Thoracic aorta (tissue), 2 donors: Measurements from ENCODE around the gene USPL1. TPM values are rescaled to one million over a fixed set of nuclear protein-coding genes. Genes with fewer than 3 reads are reported as not detected.

ENCODE experiments used
- ATAC-seq: fragments of 150-250 bp; one replicate; pipeline ENCODE4 v1.8.0; 2017; ENCODE audit warnings: low read depth; ENCODE audit not compliant: insufficient number of reproducible peaks, low FRiP score
- DNase-seq: peaks from one replicate; pipeline ENCODE4 v3.0.0-alpha.2; 2020; ENCODE audit warnings: low spot score
- H3K27ac ChIP-seq, 2 donors: fragments of 200-600 bp; sonication (generic); 1 replicate in 1 of 2; 2 replicates in 1 of 2; pipeline ENCODE4 v1.5.1; 2016; ENCODE audit warnings: mild to moderate bottlenecking in 2 of 2, moderate library complexity in 2 of 2
- H3K27me3 ChIP-seq: fragments of 200-600 bp; sonication (generic); replicated peaks from 2 replicates; pipeline ENCODE4 v1.6.0; 2016; ENCODE audit warnings: mild to moderate bottlenecking; ENCODE audit not compliant: insufficient read depth
- H3K36me3 ChIP-seq: fragments of 200-600 bp; sonication (generic); one replicate; pipeline ENCODE4 v1.5.1; 2016
- H3K4me1 ChIP-seq, 2 donors: fragments of 200-600 bp; sonication (generic); 1 replicate in 1 of 2; 2 replicates in 1 of 2; pipeline versions ENCODE4 v1.5.1 to v1.6.0; 2016; ENCODE audit warnings: low read depth in 2 of 2, mild to moderate bottlenecking in 1 of 2; ENCODE audit not compliant: control insufficient read depth in 1 of 2
- H3K4me3 ChIP-seq: fragments of 200-600 bp; sonication (generic); 2 replicates; pipeline ENCODE4 v1.5.1; 2016; ENCODE audit warnings: mild to moderate bottlenecking
- H3K9me3 ChIP-seq: fragments of 200-600 bp; sonication (generic); 2 replicates; pipeline ENCODE4 v1.5.1; 2016
- CTCF ChIP-seq: fragments of 200-600 bp; sonication (generic); IDR thresholded peaks from one replicate; pipeline ENCODE4 v1.5.1; 2019; ENCODE audit warnings: antibody characterized with exemption
- total RNA-seq, 2 donors: library from RNA; depleted of rRNA; stranded (reverse); fragments of >200 nt; gene quantifications; one replicate each; pipeline versions ENCODE4 v1.1.0 to v1.2.3, GENCODE V29; 2016

The USPL1 gene
- total RNA-seq, 2 donors from 2014 or later: 20.7 to 25.3 TPM

GRCh38 chr13:30654430-30654829 is 36.7 kb downstream of the USPL1 start:
- Histone ChIP-seq H3K27ac (no peak overlapping the region), H3K4me1 (no peaks in the 10 kb centered on the region), H3K27me3 (no peaks in the 10 kb centered on the region), H3K9me3 (no peaks in the 10 kb centered on the region), H3K4me3 (no peak overlapping the region), H3K36me3 (peaks cover 30% of the 10 kb centered on the region)
- no peak for DNase-seq
- ATAC-seq: no peak
- no peak for TF ChIP-seq CTCF

GRCh38 chr13:30656178-30656577 is 38.5 kb downstream of the USPL1 start:
- TF ChIP-seq CTCF: no peak
- no peak for DNase-seq
- ATAC-seq: no peak
- no peaks in the 10 kb centered on the region for H3K9me3 ChIP-seq
- no peaks in the 10 kb centered on the region for H3K27me3 ChIP-seq
- no peak overlapping the region for H3K4me3 ChIP-seq
- H3K36me3 ChIP-seq: peaks cover 22% of the 10 kb centered on the region
- H3K4me1 ChIP-seq: peaks cover 0 to 4% of the 10 kb centered on the region in 2 donors
- H3K27ac ChIP-seq: no peak overlapping the region

- peaks cover 0 to 4% of the 10 kb centered on the region in 2 donors for H3K4me1 ChIP-seq
- ATAC-seq (no peak), DNase-seq (no peak)
- H3K27ac ChIP-seq: no peak overlapping the region
- H3K4me3 ChIP-seq: no peak overlapping the region
- no peak for TF ChIP-seq CTCF
- H3K9me3 ChIP-seq: no peaks in the 10 kb centered on the region
- peaks cover 22% of the 10 kb centered on the region for H3K36me3 ChIP-seq
- H3K27me3 ChIP-seq: no peaks in the 10 kb centered on the region
These were observed 42.3 kb downstream of the USPL1 start for GRCh38 chr13:30659980-30660379.

- Histone ChIP-seq H3K36me3 (peaks cover 18% of the 10 kb centered on the region), H3K9me3 (no peaks in the 10 kb centered on the region), H3K27me3 (no peaks in the 10 kb centered on the region), H3K4me1 (peaks cover 0 to 4% of the 10 kb centered on the region in 2 donors), H3K27ac (no peak overlapping the region), H3K4me3 (no peak overlapping the region)
- ATAC-seq (no peak), DNase-seq (no peak)
- no peak for TF ChIP-seq CTCF
These were observed 43.1 kb downstream of the USPL1 start for GRCh38 chr13:30660796-30661195.

DNA sequence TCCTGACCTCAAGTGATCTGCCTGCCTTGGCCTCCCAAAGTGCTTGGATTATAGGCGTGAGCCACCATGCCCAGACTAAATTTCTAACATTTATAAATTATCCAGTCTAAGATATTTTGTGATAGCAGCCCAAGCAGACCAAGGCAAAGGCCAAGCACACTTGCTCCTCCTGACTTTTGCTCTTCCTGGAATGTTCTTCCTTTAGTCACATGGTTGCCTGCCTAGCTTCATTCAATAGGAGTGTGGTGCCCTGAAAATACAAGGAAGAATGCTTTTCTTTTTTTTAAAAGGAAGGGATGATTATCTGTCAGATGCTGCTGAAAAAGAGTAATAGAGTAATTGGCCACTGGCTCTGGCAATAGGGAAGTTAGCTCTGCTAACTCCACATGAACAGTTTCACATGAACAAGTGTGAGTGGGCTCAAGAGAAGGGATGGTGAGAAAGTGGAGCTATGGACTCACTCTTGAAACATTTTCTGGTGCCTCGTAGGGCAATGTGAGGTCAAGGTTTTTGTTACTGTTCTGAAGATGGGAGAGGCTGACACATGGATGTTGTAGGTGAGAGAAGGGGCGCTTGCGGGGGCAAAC is 47.1 kb downstream of the USPL1 start:
- H3K27ac ChIP-seq: no peak overlapping the region
- H3K9me3 ChIP-seq: no peaks in the 10 kb centered on the region
- DNase-seq (no peak), ATAC-seq (no peak)
- H3K4me1 ChIP-seq: peaks cover 0 to 2% of the 10 kb centered on the region in 2 donors
- H3K36me3 ChIP-seq: no peaks in the 10 kb centered on the region
- no peak for TF ChIP-seq CTCF
- no peaks in the 10 kb centered on the region for H3K27me3 ChIP-seq
- H3K4me3 ChIP-seq: no peak overlapping the region
